ENCODE measurements around the gene PTPRM. TPM values are rescaled to one million over a fixed set of nuclear protein-coding genes. Genes with fewer than 3 reads are reported as not detected.

Gene PTPRM
- total RNA-seq, 4 donors from 2014 or later = 206 to 337 (median 255) TPM

- TF ChIP-seq CTCF (IDR thresholded peaks at IDR 0.05; ENCODE audit: low read depth) = no peak
Measured at GRCh38 chr18:8314124-8314523, 747.0 kb downstream of the PTPRM start.

DNA sequence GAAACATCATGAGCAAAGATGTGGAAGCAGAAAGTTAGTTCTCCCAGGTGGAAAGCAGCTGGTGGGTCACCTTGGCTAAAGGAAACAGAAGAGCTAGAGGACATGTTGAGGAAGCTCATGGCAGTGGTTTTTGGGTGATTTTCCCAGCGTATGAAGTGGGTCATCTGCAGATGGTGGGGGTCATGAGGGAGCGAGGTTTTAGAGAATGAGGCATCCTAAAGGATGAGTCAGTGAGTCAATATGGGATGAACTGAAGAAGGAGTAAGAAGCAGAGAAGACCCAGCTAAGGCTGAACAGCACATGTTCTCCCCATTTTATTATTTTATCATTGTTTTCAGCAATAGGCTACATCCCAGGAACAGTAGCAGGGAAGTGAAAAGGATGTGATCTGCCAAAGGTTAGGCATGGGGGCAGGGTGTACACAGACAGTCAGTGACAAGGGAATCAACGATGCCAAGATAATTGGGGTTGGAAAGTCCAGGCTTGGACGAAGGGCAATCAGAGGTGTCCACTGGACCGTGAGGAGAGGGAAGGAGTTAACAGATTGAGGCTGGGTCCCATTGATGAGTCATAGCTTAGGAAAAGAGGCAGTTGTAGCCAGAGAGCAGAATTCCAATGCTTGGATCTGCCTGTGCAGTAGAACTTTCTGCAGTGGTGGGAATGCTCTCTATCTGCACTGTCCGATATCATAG, 752.8 kb downstream of the PTPRM start:
- no peak for TF ChIP-seq CTCF (IDR thresholded peaks at IDR 0.05; ENCODE audit: low read depth)

- TF ChIP-seq CTCF (IDR thresholded peaks at IDR 0.05; ENCODE audit: low read depth) = no peak
Measured at GRCh38 chr18:8322486-8322885, 755.4 kb downstream of the PTPRM start.

DNA sequence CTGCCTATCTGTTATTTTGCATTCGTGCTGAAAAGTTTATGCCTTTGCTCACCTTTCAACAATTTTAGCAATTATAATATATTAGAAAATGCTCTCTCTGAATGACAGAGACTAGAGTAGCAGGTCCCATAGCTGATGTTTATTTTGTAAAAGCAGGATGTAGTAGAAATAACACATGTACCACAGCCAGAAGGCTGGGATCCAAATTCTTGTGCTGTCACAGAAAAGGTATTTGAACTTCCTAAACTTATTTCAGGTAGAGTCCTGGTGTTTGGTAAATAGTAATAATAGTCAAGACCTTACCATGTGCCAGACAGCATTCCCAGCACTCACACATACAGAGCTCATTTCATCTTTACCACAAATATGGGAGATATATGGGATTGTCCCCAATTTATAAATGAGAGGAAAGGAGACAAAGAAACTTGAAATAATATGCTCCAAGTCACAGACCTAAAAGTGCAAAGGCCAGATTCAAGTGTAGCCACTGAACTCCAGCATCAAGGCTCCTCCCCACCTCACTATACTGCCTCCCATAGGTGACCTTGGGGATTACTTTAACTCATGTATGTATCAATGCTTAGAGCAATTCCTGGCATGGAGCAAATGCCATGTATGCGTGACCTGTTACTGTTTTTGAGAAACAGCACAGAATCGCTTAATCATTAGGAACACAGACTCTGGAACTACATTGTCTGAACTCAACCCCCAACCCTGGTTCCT, 757.4 kb downstream of the PTPRM start:
- no peak for TF ChIP-seq CTCF (IDR thresholded peaks at IDR 0.05; ENCODE audit: low read depth)

DNA sequence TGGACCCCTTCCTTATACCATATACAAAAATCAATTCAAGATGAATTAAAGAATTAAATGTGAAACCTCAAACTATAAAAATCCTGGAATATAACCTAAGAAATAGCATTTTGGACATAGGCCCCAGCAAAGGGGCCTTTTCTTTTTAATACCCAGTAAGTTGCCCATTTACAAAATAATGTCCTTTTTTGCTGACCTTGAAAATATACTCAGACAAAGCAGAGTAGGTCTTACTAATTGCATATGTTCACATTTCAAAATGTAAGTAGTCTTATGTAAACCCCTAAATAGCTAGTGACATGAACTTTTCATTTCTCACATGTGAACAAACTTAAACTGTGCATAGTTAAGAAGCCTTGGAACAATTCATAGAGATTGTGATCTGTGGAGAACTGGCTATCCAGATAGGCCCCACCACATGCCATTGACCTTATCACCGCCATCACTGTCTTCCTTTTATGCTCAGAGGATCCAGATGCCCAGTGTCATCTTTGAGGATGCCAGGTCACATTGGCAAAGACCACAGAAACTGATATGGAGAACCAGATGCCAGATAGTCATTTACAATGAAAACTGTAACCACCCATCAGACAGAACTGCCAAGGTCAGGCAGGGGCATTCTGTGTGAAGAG, 759.8 kb downstream of the PTPRM start:
- TF ChIP-seq CTCF (IDR thresholded peaks at IDR 0.05; ENCODE audit: low read depth) = no peak

GRCh38 chr18:8328126-8328525, 761.0 kb downstream of the PTPRM start:
- TF ChIP-seq CTCF (IDR thresholded peaks at IDR 0.05; ENCODE audit: low read depth) = no peak

DNA sequence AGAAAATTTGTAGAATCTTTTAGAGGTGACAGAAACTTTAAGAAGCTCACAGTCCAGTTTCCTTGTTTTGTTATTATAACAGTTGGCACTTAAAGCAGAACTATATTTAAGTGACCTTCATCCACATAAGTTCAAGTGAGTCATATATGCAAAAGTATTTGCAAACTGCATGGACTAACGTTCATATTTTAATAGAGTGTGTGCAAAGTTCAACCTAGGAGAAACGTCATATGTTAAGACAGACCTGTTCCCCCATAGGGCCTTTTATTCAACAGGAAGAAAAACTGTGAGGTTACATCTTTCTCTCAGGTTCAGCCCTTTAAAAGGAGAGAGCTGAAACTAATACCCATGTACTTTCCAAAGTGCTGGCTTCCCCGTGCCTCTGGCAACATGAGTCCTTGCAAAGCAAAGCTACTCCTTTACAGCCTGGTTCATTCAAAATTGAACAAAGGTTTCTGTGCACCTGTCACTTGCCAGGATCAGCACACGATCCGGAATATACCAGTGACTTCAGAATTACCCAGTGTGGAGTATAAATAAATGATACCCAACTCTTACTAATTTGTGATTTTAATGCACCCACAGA, 762.2 kb downstream of the PTPRM start:
- TF ChIP-seq CTCF (IDR thresholded peaks at IDR 0.05; ENCODE audit: low read depth) = no peak

All from subcutaneous adipose tissue (tissue), 4 donors.